ENCODE results near the gene ATP5PD.

Gene ATP5PD

GRCh38 chr17:75003070-75003956 is 43.5 kb downstream of the ATP5PD start:
- in situ Hi-C loops (cut with HindIII; ENCODE audit: low pct_unique_long_range_greater_than_20kb, low sequenced_read_pairs): no loop called here
- no peak for DNase-seq (ENCODE audit: low read depth in 1 of 2, low spot score in 1 of 2)
- TF ChIP-seq JUND (IDR thresholded peaks at IDR 0.05; ENCODE audit: low read depth): no peak

GRCh38 chr17:75001915-75002843 is 44.6 kb downstream of the ATP5PD start:
- DNase-seq (ENCODE audit: low read depth in 1 of 2, low spot score in 1 of 2): no peak
- no peak for TF ChIP-seq JUND (IDR thresholded peaks at IDR 0.05; ENCODE audit: low read depth)
- in situ Hi-C loops (cut with HindIII; ENCODE audit: low pct_unique_long_range_greater_than_20kb, low sequenced_read_pairs): no loop called here

- in situ Hi-C loops (cut with HindIII; ENCODE audit: low pct_unique_long_range_greater_than_20kb, low sequenced_read_pairs): no loop called here
Observed at GRCh38 chr17:74999523-74999922, 47.2 kb downstream of the ATP5PD start.

DNA sequence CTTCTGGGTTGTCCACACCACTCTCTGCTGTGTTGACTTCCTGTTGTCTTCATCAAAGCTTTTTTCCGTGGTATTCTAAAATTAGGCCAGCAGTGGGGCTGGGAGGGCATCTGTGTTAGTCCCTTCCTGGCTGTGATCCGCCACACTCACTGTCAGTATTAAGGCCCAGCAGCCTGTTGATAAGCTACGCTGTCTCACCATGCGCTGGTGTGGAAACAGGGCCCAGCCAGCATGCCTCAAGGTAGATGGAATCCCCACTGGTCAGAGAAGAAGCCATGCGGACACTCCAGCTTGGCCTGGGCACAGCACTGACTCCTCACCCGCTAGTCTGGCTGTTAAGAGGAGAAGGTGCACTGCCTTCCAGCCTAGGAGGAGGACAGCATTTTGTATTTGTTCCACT is 48.0 kb downstream of the ATP5PD start:
- in situ Hi-C loops (cut with HindIII; ENCODE audit: low pct_unique_long_range_greater_than_20kb, low sequenced_read_pairs): no loop called here
- no peak for TF ChIP-seq JUND (IDR thresholded peaks at IDR 0.05; ENCODE audit: low read depth)
- DNase-seq (ENCODE audit: low read depth in 1 of 2, low spot score in 1 of 2): no peak

More at GRCh38 chr17:74999523-74999922, 47.2 kb downstream of the ATP5PD start:
- DNase-seq (ENCODE audit: low read depth in 1 of 2, low spot score in 1 of 2): no peak
- no peak for TF ChIP-seq JUND (IDR thresholded peaks at IDR 0.05; ENCODE audit: low read depth)

DNA sequence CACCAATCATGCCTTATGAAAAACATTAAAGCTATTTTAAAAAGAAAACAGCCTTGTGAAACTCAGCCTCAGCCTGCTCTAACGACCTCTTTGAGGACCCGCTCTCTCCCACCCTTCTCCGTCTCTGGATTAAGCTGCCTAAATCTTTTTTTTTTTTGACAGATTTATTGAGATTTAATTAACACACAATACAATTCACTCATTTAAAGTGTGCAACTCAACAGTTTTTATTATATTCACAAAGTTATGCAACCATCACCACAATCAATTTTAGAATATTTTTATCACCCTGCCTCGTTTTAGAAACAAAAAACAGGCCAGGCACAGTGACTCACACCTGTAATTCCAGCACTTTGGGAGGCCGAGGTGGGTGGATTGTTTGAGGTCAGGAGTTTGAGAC is 50.9 kb downstream of the ATP5PD start:
- no peak for DNase-seq (ENCODE audit: low read depth in 1 of 2, low spot score in 1 of 2)
- in situ Hi-C loops (cut with HindIII; ENCODE audit: low pct_unique_long_range_greater_than_20kb, low sequenced_read_pairs): no loop called here
- no peak for TF ChIP-seq JUND (IDR thresholded peaks at IDR 0.05; ENCODE audit: low read depth)

DNA sequence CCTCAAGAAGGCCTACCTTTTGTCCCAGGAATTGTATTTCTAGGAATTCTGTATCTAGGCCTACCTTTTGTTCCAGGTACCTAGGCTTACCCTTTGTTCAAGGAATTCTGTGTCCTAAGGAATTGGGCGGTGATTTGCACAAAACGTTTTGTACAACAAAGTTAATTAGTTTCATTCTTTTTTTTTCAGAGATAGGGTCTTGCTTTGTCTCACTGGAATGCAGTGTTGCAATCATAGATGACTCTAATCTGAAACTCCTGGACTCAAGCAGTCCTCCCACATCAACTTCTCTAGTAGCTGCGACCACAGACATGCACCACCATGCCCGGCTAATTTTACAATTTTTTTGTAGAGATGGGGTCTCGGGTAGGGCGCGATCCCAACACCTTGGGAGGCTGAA is 52.3 kb downstream of the ATP5PD start:
- TF ChIP-seq JUND (IDR thresholded peaks at IDR 0.05; ENCODE audit: low read depth): no peak
- in situ Hi-C loops (cut with HindIII; ENCODE audit: low pct_unique_long_range_greater_than_20kb, low sequenced_read_pairs): no loop called here
- no peak for DNase-seq (ENCODE audit: low read depth in 1 of 2, low spot score in 1 of 2)

DNA sequence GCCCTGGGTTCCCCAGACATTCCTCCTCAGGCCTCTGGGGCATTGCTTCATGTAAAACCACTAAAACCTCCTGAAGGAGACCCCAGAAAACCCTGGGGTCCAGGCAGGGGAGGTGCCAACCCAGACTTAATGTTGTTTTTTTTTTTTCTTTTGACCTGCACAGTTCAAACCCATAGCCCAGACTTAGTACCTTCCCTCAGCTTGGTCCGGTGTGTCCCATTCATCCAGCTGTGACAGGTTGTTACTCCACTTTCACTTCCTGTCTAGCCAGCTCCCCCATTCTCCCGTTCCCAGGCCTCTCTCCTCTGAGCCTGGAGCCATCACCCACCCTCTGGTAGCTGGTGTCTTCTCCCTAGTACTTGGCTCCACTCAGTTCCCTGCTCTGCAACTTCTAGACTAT is 54.5 kb downstream of the ATP5PD start:
- no peak for TF ChIP-seq JUND (IDR thresholded peaks at IDR 0.05; ENCODE audit: low read depth)
- peak in 1 of 2 experiments; percentile 37 for DNase-seq (ENCODE audit: low read depth in 1 of 2, low spot score in 1 of 2)
- in situ Hi-C loops (cut with HindIII; ENCODE audit: low pct_unique_long_range_greater_than_20kb, low sequenced_read_pairs): no loop called here

- DNase-seq (ENCODE audit: low read depth in 1 of 2, low spot score in 1 of 2): no peak
- TF ChIP-seq JUND (IDR thresholded peaks at IDR 0.05; ENCODE audit: low read depth): no peak
- in situ Hi-C loops (cut with HindIII; ENCODE audit: low pct_unique_long_range_greater_than_20kb, low sequenced_read_pairs): no loop called here
Observed at GRCh38 chr17:74990581-74991105, 56.1 kb downstream of the ATP5PD start.
